ENCODE data around the gene RNF223.
"Not testable (repeated sequence)": the region's sequence is repeated elsewhere in the genome, so short reads cannot be mapped to it uniquely, and the experiment has no call there.

RNF223 gene

DNA sequence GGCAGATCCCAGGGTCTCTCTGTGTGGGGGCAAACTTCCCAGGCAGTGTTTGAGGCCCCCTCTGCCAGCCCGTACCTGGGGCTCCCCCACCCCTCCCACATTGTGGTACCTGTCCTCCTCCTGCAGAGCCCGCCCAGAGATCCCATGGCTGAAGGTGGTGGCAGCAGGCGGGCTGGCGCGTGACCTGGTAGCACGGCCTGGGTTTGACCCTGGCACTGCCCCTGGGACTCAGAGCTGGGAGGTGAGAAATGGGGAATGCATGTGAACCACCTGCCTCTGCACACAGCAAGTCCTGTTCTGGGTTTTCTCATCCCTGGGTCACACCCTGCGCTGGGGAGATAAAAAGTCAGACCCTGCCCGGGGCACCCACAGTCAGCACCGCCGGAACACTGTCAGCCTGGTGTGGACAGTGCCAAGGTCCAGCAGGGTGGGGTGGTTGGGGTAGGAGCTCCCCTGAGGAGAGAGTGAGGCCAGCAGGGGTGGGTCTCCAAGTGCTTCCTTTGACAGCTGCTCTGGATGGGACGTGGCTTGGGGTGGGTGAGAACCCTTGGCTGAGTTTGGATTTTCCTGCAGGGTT, 42.4 kb downstream of the RNF223 start:
- Histone ChIP-seq H3K4me1 (ENCODE audit: control insufficient read depth in 1 of 2, insufficient read depth in 1 of 2, low read depth in 1 of 2, low read length in 1 of 2) (peaks cover 4 to 15% of the 10 kb centered on the region in 2 experiments), H3K9me3 (no peaks in the 10 kb centered on the region), H3K27ac (no peak overlapping the region), H3K36me3 (no peaks in the 10 kb centered on the region), H3K27me3 (peaks cover 76% of the 10 kb centered on the region), H3K4me3 (ENCODE audit: low read depth in 1 of 2, low read length in 1 of 2) (no peak overlapping the region)
- TF ChIP-seq, protein P1, sequence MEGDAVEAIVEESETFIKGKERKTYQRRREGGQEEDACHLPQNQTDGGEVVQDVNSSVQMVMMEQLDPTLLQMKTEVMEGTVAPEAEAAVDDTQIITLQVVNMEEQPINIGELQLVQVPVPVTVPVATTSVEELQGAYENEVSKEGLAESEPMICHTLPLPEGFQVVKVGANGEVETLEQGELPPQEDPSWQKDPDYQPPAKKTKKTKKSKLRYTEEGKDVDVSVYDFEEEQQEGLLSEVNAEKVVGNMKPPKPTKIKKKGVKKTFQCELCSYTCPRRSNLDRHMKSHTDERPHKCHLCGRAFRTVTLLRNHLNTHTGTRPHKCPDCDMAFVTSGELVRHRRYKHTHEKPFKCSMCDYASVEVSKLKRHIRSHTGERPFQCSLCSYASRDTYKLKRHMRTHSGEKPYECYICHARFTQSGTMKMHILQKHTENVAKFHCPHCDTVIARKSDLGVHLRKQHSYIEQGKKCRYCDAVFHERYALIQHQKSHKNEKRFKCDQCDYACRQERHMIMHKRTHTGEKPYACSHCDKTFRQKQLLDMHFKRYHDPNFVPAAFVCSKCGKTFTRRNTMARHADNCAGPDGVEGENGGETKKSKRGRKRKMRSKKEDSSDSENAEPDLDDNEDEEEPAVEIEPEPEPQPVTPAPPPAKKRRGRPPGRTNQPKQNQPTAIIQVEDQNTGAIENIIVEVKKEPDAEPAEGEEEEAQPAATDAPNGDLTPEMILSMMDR (IDR thresholded peaks at IDR 0.05), result no peak

DNA sequence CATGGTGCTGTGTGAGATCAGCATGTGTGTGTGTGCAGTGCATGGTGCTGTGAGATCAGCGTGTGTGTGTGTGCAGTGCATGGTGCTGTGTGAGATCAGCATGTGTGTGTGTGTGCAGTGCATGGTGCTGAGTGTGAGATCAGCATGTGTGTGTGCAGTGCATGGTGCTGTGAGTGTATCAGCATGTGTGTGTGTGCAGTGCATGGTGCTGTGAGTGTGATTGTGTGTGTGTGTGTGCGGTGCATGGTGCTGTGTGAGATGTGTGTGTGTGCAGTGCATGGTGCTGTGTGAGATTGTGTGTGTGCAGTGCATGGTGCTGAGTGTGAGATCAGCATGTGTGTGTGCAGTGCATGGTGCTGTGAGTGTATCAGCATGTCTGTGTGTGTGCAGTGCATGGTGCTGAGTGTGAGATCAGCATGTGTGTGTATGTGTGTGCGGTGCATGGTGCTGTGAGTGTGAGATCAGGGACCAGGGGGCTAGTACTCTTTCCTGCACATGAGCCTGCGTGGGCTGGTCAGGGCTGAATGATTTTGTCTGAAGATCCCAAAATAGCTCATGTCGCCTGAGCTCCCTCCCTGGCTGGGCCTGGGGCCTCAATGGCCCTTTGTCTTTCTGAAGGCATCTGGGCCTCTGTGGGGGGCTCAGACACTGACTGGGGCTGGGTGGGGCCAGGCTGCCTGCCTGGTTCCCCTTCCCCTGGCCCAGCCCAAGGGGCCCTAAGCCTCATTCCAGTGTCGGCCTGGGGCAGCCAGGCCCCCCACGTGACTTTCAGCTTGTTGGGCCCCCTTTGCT, 43.0 kb downstream of the RNF223 start:
- H3K4me1 ChIP-seq (ENCODE audit: control insufficient read depth in 1 of 2, insufficient read depth in 1 of 2, low read depth in 1 of 2, low read length in 1 of 2), result peaks cover 4 to 15% of the 10 kb centered on the region in 2 experiments
- H3K4me3 ChIP-seq (ENCODE audit: low read depth in 1 of 2, low read length in 1 of 2); H3K9me3 ChIP-seq; H3K36me3 ChIP-seq; H3K27ac ChIP-seq: not testable (repeated sequence)
- peaks cover 76% of the 10 kb centered on the region for H3K27me3 ChIP-seq

DNA sequence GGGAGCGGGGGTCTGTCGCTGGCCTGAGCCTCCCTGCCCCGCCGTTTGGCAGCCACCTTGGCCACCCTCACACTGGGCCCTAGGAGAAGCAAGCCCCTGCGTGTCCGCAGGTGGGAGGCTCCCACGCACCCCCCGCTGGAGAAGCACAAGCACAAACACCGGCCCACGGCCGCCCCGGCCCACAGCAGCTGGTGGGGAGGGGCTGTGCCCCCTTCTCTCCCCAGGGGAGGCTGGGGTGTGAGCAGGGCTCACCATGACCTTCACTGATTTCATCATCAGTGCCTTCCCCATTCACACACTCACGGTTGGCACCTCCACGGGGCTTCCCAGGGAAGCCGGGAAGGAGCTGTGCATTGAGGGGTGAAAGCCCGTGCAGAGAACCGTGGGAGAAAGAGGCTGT, 46.3 kb downstream of the RNF223 start:
- no peak overlapping the region for H3K4me3 ChIP-seq (ENCODE audit: low read depth in 1 of 2, low read length in 1 of 2)
- no peak overlapping the region for H3K27ac ChIP-seq
- TF ChIP-seq, protein P1 (IDR thresholded peaks at IDR 0.05), result no peak
- H3K4me1 ChIP-seq (ENCODE audit: control insufficient read depth in 1 of 2, insufficient read depth in 1 of 2, low read depth in 1 of 2, low read length in 1 of 2), result peaks cover 0 to 1% of the 10 kb centered on the region in 2 experiments
- H3K36me3 ChIP-seq, result no peaks in the 10 kb centered on the region
- H3K9me3 ChIP-seq, result no peaks in the 10 kb centered on the region
- peaks cover 76% of the 10 kb centered on the region for H3K27me3 ChIP-seq

DNA sequence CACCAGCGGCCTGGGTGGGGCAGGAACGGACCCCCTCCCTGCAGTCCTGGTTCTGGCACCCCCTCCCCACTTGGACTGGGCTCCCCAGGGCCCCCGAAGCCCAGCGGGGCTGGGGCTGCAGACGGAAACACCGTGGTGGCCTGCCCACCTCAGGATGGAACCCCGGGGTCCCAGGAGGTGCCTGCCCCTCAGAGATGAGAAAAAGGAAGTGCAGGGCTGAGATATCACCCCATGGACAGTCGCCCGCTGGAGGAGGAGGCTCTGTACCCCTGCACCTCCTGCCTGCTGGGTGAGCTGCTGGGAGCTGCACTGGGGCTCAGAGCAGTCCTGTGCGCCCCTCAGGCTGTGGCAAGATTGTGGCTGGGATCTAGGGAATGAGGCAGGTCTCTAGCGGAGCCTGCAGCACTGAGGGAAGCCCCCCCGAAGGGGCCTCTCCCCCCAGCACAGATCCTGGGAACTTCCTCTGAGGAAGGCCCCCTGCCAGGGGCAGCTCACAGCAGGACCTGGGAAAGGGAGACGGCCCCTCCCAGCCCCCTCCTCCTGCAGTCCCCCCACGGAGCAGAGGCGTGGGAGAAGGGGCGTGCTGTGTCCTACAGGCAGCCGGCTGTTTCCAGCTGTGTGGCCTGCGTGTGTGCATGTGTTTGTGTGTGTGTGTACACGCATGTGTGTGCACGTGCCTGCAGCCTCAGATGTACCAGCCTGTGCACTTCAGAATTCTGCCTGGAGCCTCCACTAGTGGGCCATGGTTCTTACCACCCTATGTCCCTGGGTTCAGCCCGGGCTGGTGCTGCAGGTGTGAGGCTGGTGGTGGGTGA, 47.3 kb downstream of the RNF223 start:
- Histone ChIP-seq H3K27me3 (peaks cover 76% of the 10 kb centered on the region), H3K4me3 (ENCODE audit: low read depth in 1 of 2, low read length in 1 of 2) (no peak overlapping the region), H3K4me1 (ENCODE audit: control insufficient read depth in 1 of 2, insufficient read depth in 1 of 2, low read depth in 1 of 2, low read length in 1 of 2) (no peaks in the 10 kb centered on the region), H3K36me3 (no peaks in the 10 kb centered on the region), H3K9me3 (no peaks in the 10 kb centered on the region), H3K27ac (no peak overlapping the region)
- TF ChIP-seq, protein P1 (IDR thresholded peaks at IDR 0.05), result no peak

DNA sequence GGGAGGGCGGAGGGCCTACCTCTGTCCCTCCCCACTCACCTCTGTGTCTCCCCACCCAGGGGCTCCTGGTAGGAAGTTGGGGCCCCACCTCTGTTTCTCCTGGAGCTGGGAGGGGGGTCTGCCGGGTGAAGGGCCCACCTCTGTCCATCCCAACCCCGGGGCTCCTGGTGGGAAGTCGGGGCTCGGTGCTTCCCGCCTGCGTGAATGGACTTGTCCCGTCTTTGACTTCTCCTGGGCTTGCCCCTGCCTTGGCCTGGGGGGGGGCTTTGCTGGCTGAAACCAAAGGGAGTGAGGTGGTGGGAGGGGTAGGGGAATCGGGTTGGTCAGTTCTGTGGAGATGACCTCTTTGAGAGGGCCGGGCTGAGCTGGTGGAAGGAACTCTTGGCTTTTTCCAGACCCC, 48.4 kb downstream of the RNF223 start:
- Histone ChIP-seq H3K27me3 (peaks cover 76% of the 10 kb centered on the region), H3K4me3 (ENCODE audit: low read depth in 1 of 2, low read length in 1 of 2) (no peak overlapping the region), H3K4me1 (ENCODE audit: control insufficient read depth in 1 of 2, insufficient read depth in 1 of 2, low read depth in 1 of 2, low read length in 1 of 2) (peaks cover 0 to 5% of the 10 kb centered on the region in 2 experiments), H3K36me3 (no peaks in the 10 kb centered on the region), H3K27ac (no peak overlapping the region), H3K9me3 (no peaks in the 10 kb centered on the region)
- TF ChIP-seq, protein P1 (IDR thresholded peaks at IDR 0.05), result no peak

Data from neutrophil (primary cell).